Fibroblast of lung (primary cell): ENCODE data around the gene TCTN1.

Source experiments
- EZH2 ChIP-seq: IDR thresholded peaks from 2 replicates; pipeline ENCODE4 v1.5.1; 2012; ENCODE audit warnings: low read length, control low read depth, mild to moderate bottlenecking; ENCODE audit errors: missing control alignments
- TF ChIP-seq, protein P1 (sequence below), 2 donors: IDR thresholded peaks in 1 of 2; conservative IDR thresholded peaks in 1 of 2; 1 replicate in 1 of 2; 2 replicates in 1 of 2; pipeline ENCODE4 v1.5.1; 2011 to 2012; ENCODE audit warnings: low read length in 2 of 2, control low read depth in 1 of 2, inconsistent platforms in 1 of 2, low read depth in 1 of 2, mild to moderate bottlenecking in 1 of 2

DNA sequence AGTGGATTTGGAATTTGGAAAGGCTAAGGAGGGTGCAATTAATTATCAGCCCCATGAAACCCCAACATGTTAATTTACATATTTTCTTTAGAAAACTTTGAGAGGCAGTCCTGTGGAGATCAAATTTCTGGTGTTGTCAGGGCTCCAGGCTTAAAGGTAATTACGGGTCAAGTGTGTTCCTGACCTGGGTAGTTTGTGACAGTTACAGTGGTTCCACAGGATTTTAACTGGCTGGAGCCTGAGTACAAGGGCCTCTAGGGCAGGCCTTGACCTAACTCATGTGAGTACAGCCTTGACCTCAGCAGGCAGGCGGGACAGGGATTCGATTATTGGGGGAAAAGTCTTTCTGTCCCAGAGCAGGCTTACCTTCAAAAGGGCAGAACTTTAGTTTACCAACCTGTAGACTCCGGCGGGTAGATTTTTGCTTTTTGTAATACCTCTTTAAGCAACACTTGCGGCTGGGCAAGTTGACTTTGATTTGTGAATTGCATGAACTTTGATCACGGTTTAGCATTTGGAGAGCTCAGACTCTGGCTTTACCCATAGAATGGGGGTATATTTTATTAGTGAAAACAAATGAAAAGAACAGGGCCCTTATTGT is 22.4 kb upstream of the TCTN1 start:
- no peak for TF ChIP-seq EZH2
- TF ChIP-seq, protein P1, sequence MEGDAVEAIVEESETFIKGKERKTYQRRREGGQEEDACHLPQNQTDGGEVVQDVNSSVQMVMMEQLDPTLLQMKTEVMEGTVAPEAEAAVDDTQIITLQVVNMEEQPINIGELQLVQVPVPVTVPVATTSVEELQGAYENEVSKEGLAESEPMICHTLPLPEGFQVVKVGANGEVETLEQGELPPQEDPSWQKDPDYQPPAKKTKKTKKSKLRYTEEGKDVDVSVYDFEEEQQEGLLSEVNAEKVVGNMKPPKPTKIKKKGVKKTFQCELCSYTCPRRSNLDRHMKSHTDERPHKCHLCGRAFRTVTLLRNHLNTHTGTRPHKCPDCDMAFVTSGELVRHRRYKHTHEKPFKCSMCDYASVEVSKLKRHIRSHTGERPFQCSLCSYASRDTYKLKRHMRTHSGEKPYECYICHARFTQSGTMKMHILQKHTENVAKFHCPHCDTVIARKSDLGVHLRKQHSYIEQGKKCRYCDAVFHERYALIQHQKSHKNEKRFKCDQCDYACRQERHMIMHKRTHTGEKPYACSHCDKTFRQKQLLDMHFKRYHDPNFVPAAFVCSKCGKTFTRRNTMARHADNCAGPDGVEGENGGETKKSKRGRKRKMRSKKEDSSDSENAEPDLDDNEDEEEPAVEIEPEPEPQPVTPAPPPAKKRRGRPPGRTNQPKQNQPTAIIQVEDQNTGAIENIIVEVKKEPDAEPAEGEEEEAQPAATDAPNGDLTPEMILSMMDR (conservative IDR thresholded peaks at IDR 0.05 in 1 of 2, IDR thresholded peaks at IDR 0.05 in 1 of 2; ENCODE audit: low read depth in 1 of 2, low read length in 2 of 2) = no peak
